HG02642 (cell line): ENCODE measurements around the gene PWP1.
A peak's percentile ranks its signal among the peaks of the same experiment; 100 is the strongest.

Experiments used
- ATAC-seq: cut with Tn5 transposase; IDR thresholded peaks from one replicate; pipeline ENCODE4 v1.9.1; 2021; ENCODE audit warnings: mild to moderate bottlenecking; ENCODE audit not compliant: unreplicated experiment, poor library complexity

Gene PWP1

GRCh38 chr12:107731366-107731765 is 45.8 kb downstream of the PWP1 start:
- ATAC-seq, result no peak

- ATAC-seq, result no peak
Measured at GRCh38 chr12:107732365-107732764, 46.8 kb downstream of the PWP1 start.

GRCh38 chr12:107734139-107734538 is 48.5 kb downstream of the PWP1 start:
- ATAC-seq, result no peak

GRCh38 chr12:107735763-107736162 is 50.2 kb downstream of the PWP1 start:
- no peak for ATAC-seq

- ATAC-seq, result peak; percentile 91
Measured at GRCh38 chr12:107736914-107737313, 51.3 kb downstream of the PWP1 start.

GRCh38 chr12:107748472-107748871 is 62.9 kb downstream of the PWP1 start:
- ATAC-seq, result no peak

- ATAC-seq, result no peak
Measured at GRCh38 chr12:107749083-107749482, 63.5 kb downstream of the PWP1 start.

- no peak for ATAC-seq
Measured at GRCh38 chr12:107759410-107759809, 73.8 kb downstream of the PWP1 start.

- peak; percentile 27 for ATAC-seq
Measured at GRCh38 chr12:107760207-107760808, 74.7 kb downstream of the PWP1 start.

GRCh38 chr12:107760809-107761501 is 75.4 kb downstream of the PWP1 start, which contains the start of gene PRDM4:
Gene PRDM4 (minus strand): TSS chr12:107761137. CDS start chr12:107760515, 622 bp downstream.
- peak; percentile 95 for ATAC-seq

GRCh38 chr12:107761502-107761904 is 75.9 kb downstream of the PWP1 start:
- ATAC-seq, result no peak
